Astrocyte of the cerebellum (primary cell): Measurements from ENCODE around the gene POU5F1.

Experiments used
- DNase-seq: peaks from one replicate; pipeline ENCODE4 v3.0.0-alpha.2; 2011; ENCODE audit warnings: low read depth
- H3K4me3 ChIP-seq: 2 replicates; pipeline ENCODE4 v1.5.1; 2011; ENCODE audit warnings: mild to moderate bottlenecking, low read depth, low read length, moderate library complexity
- in situ Hi-C: cut with HindIII; loops from 2 replicates; pipeline ENCODE4 v1.10.0; 2017; ENCODE audit warnings: low sequenced_read_pairs
- TF ChIP-seq, protein P1 (sequence below): IDR thresholded peaks from 2 replicates; pipeline ENCODE4 v1.5.1; 2012; ENCODE audit warnings: low read length, low read depth, moderate library complexity, mild to moderate bottlenecking; ENCODE audit errors: missing control alignments

Gene POU5F1

DNA sequence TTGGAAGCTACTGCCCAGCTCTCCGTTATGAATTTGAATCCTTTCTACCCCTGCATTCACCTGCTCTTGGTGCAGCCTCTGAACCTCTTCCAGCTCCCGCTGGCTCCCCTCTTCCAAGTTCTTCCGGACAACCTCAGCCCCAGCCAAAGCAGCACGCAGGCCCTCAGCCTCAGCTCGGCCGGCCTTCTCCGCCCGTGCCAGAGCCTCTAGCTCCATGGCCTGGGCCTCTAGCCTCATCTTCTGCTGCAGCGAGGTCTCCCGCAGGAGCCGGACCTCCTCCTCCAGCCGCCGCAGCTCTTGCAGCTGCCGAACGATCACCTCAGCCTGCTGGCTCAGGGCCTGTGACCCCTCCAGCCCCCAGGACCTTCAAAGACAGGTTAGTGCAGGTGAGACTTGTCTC, 16.0 kb downstream of the POU5F1 start:
- in situ Hi-C loops, result no loop called here
- no peak overlapping the region for H3K4me3 ChIP-seq
- no peak for DNase-seq
- TF ChIP-seq, protein P1, sequence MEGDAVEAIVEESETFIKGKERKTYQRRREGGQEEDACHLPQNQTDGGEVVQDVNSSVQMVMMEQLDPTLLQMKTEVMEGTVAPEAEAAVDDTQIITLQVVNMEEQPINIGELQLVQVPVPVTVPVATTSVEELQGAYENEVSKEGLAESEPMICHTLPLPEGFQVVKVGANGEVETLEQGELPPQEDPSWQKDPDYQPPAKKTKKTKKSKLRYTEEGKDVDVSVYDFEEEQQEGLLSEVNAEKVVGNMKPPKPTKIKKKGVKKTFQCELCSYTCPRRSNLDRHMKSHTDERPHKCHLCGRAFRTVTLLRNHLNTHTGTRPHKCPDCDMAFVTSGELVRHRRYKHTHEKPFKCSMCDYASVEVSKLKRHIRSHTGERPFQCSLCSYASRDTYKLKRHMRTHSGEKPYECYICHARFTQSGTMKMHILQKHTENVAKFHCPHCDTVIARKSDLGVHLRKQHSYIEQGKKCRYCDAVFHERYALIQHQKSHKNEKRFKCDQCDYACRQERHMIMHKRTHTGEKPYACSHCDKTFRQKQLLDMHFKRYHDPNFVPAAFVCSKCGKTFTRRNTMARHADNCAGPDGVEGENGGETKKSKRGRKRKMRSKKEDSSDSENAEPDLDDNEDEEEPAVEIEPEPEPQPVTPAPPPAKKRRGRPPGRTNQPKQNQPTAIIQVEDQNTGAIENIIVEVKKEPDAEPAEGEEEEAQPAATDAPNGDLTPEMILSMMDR, result no peak

DNA sequence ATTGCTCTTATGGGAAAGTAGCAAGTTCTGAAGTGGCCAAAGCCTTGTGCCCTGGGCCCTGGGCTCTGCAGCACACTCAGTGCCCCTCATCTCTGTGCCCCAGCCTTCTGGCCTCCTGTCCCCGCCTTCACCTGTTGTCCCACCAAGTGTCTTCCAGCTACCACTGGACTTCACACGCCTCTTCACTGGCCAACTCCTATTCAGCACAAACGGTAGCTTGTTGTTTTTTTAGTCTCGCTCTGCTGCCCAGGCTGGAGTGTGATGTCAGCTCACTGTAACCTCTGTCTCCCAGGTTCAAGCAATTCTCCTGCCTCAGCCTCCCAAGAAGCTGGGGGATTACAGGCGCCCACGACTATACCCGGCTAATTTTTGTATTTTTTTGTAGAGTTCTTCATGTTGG, 17.7 kb downstream of the POU5F1 start:
- no peak overlapping the region for H3K4me3 ChIP-seq
- in situ Hi-C loops, result no loop called here
- TF ChIP-seq, protein P1, result no peak
- DNase-seq, result no peak

DNA sequence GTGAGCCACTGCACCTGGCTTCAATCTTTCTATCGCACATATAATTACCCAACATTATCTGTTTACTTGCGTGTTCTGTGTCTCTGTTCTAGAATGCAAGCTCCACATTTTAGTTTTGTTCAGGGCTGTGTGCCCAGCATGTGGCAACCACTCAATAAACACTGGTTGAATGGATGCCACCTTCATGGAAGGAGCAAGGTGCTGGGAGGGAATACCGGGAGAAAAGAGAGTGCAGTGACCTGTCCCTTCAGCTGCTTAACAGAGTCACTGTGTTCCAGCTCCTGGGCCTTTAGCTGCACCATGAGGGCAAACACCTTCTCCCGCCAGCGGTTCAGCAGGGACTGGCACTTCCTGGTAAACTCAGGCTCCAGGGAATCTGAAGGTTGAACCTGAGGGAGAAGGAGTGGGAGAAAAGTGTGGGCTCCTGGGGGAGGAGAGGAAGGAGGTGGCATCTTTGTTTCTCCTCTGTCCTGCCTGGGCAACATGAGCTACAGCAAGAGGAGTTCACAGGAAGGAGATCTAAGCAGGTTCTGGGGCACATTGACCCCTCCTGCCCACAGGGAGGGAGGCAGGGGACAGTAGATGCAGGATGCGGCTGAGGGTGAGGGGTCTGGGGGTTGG, 20.5 kb downstream of the POU5F1 start:
- in situ Hi-C loops, result loop anchor here (5.0 kb wide), 1 partner anchor 38 kb away; the partner anchor contains the start of genes C6orf15 and PSORS1C1
- TF ChIP-seq, protein P1, result no peak
- H3K4me3 ChIP-seq, result no peak overlapping the region
- DNase-seq, result no peak

DNA sequence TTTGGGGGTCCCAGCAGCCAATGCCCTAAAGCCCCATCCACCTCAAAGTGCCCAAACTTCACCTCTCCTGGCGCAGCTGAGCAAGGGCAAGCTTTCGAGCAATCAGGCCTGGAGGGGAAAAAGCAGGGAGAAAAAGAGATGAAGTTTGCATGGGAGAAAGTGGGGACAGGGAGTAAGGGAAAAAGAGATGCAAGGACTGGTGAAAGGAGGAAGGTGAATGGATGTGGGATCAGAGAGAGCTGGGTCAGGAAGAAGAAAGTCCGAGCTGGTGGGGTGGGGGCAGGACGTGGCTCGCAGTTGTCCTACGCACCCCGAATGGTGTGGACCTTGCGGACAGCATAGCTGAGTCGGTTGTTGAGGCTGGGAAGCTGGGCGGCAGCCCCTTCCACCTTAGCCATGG, 25.1 kb downstream of the POU5F1 start:
- in situ Hi-C loops, result loop anchor here (5.0 kb wide), 1 partner anchor 33 kb away; the partner anchor contains the start of genes C6orf15 and PSORS1C1
- H3K4me3 ChIP-seq, result no peak overlapping the region
- no peak for DNase-seq
- TF ChIP-seq, protein P1, result no peak

DNA sequence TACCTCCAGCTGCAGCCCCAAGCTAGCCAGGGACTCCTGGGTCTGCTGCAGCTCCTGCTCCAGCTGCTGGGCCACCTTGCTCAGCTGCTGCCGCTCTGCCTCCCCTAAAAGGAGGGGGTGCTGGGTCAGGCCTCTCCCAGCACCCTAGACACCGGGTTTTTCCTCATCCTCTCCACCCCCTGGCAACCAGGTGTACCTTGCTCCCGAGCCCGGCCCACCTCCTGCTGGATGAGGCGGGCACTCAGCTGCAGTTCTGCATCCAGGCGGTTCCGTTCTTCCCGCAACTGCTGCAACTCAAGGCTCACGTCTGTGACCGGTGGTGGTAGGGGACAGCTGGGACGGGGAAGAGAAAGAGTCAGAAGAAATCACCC, 25.5 kb downstream of the POU5F1 start:
- DNase-seq, result no peak
- H3K4me3 ChIP-seq, result no peak overlapping the region
- TF ChIP-seq, protein P1, result no peak
- in situ Hi-C loops, result loop anchor here (5.0 kb wide), 1 partner anchor 33 kb away; the partner anchor contains the start of genes C6orf15 and PSORS1C1

DNA sequence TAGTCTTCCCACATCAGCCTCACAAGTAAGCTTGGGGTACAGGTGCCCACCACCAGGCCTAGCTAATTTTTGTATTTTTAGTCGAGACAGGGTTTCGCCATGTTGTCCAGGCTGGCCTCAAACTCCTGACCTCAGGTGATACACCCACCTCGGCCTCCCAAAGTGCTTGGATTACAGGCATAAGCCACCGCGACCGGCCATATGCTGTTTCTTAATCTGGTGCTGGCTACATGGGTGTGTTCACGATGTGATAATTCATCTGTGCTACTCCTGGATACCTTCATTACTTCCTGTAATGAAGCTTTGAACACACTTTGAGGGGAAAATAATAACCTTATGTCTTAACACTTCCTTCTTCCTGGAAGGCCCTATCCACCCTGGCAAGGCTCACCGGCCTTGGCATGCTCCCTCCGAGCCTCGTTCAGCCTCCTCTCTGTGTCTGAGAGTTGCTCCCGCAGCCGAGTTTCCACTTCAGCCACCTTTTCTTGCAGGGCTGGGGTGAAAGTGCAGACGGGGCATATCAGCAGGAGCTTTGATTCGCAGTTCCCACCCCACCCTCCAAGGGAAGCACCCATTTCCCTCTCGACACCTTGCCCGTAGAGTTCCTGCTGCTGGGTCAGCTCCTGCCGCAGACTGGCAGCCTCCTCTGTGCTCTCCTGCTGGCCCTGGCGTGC, 26.0 kb downstream of the POU5F1 start:
- TF ChIP-seq, protein P1, result no peak
- DNase-seq, result no peak
- in situ Hi-C loops, result no loop called here
- no peak overlapping the region for H3K4me3 ChIP-seq
